ENCODE data around the gene ARHGAP19. TPM values are rescaled to one million over a fixed set of nuclear protein-coding genes. Genes with fewer than 3 reads are reported as not detected.

Gene ARHGAP19
- polyA plus RNA-seq, 3 donors = 33.5 to 35.4 (median 33.9) TPM

DNA sequence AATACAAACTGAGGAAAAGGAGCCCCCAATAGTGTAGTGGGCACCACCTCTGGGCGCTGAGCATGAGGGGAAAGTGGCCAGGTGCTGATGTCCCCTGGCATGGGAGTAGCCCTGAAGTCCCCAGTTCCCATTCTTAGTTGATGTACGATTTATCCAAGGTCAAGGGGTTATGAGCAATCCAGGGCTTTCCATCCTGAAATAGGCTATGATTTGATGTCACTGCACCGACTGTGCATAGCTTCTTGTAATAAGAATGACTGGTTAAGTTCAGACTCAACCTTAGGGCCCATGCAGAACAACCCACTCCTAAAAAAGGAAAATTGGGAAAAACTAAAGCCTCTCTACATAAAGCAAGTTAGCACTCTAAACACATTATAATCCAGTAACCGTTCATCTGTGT lies 31.1 kb upstream of the ARHGAP19 start:
- no peak for DNase-seq (ENCODE audit: low read depth in 3 of 3, low spot score in 2 of 3)

DNA sequence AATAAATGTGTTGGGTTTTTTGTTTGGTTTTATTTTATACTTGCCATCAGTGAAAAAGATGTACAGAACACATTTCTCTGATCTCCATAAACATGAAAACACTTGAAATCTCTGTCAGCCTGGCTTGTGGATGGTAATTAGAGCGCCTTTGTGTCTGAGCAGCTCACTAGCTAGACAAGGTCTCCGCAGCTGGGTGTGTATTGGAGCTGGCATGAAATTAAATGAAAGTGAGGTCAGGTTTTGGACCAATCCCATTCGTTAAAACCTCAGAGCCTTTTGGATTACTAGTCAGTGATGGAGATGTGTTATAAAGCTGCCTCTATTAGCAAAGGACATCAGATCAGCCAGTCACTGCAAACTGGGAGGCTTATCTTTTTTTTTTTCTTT lies 29.4 kb upstream of the ARHGAP19 start:
- no peak for DNase-seq (ENCODE audit: low read depth in 3 of 3, low spot score in 2 of 3)

DNA sequence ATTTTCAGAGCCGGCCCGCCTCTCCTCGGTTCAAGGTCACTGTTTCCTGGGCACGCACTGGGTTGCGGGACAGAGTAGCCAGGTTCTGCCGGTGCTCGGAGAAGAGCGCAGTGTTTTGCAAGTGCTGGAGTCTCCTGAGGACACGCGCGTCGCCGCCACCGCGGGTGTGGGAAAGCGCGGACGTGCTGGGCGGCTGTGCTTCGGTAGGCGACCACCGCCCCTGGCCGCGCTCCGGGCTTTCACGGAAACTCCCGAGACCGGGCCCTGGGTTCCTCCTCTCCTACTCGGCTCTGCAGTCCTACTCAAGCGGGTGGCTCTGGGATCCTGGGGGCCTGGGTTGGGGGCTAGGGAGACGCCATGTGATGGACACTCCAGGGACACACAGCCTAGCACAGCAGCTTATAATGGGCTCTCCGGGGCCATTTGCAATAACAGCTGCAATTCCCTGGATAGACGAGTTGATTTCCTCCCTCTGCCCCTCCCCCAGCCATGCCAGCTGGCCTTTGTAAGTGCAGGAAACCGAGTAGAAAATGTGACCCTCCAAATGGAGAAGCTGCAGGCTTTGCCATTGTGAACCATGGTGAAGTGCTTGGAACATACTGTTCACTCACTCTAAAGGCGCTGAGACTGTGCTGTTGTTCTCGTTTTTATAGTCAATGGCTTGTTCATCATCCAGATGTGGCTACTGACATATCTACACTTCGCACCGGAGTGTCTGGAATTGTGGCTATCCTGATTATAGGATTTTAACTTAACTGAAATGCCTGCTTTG lies 28.8 kb upstream of the ARHGAP19 start:
- DNase-seq (ENCODE audit: low read depth in 3 of 3, low spot score in 2 of 3) = no peak

DNA sequence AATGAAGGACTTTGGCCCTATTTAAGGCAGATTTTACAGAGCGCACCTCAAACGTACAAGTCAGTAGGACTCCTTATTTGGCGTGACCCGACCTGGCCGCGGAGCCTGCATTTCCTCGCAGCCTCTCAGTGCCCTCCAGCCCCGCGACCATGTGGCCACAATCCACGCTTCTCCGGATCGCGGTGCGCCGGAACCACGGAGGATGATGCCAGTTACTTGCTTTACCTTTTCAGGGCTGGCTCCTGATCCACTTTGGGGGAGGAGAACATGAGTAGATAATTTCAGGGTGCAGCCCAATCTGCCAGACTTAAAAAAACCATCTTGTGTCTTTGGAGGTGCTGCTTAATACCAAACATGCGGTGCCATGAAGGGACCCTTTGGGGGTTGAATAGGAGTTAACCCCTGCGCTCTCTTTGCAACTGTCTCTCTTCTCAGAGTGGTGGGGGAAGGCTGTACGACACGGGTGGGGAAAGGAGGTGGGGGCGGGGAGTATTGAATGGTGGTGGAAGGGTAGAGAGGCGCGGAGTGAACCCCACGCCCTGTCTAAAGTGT lies 28.1 kb upstream of the ARHGAP19 start:
- no peak for DNase-seq (ENCODE audit: low read depth in 3 of 3, low spot score in 2 of 3)

- no peak for DNase-seq (ENCODE audit: low read depth in 3 of 3, low spot score in 2 of 3)
Observed at GRCh38 chr10:97319671-97320479, 27.4 kb upstream of the ARHGAP19 start.

DNA sequence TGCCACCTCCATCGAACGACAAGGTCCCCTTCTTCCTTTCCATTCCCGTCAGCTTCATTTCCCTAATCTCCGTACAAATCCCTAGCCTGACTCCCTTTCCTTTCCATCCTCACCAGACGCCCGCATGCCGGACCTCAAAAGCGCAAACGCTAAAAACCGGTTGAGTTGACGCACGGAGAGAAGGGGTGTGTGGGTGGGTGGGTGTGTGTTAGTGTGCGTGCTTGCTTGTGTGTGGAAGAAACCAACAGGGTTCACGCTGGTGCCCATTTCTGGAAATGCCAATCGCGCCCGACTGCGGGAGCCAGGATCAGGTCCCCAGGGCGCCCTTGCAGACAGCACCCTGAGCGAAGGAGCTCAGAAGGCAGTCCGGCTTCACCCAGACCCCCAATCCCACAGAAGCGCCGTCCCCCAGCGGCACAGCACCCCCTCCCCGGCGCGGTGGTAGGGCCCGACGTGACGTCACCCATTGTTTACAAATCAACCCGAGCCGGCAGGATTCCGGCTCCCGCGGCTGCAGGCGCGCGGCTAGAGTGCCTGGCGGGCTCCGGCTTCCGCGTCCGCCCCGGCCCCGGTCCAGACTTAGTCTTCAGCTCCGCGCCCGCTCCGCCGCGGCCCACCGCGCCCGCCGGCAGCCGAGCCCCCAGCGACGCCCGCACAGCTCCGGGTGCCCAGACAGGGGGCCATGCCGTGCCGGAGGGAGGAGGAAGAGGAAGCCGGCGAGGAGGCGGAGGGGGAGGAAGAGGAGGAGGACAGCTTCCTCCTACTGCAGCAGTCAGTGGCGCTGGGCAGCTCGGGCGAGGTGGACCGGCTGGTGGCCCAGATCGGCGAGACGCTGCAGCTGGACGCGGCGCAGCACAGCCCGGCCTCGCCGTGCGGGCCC lies 26.6 kb upstream of the ARHGAP19 start, which contains the start of gene FRAT1:
TSS of gene FRAT1 (plus strand) at position 500 of the 880 bp plus-strand sequence. CDS start at position 683, 183 bp downstream.
- DNase-seq (ENCODE audit: low read depth in 3 of 3, low spot score in 2 of 3) = peak in 1 of 3 donors; percentile 84

- no peak for DNase-seq (ENCODE audit: low read depth in 3 of 3, low spot score in 2 of 3)
Observed at GRCh38 chr10:97314671-97315070, 22.2 kb upstream of the ARHGAP19 start.

DNA sequence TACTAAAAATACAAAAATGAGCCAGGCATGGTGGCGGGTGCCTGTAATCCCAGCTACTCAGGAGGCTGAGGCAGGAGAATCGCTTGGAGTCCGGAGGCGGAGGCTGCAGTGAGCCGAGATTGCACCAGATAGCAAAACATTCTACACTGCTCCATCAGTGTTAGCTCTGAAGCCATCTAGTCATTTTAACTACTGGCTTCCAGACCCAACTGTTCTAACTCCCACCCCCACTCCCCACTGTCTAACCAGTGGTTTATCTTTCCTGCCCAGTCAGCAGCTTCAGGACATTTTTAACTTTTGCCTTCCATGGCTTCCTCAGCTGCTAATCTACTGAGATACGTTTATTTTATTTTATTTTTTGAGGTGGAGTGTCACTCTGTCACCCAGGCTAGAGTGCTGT lies 20.5 kb upstream of the ARHGAP19 start:
- DNase-seq (ENCODE audit: low read depth in 3 of 3, low spot score in 2 of 3) = no peak

DNA sequence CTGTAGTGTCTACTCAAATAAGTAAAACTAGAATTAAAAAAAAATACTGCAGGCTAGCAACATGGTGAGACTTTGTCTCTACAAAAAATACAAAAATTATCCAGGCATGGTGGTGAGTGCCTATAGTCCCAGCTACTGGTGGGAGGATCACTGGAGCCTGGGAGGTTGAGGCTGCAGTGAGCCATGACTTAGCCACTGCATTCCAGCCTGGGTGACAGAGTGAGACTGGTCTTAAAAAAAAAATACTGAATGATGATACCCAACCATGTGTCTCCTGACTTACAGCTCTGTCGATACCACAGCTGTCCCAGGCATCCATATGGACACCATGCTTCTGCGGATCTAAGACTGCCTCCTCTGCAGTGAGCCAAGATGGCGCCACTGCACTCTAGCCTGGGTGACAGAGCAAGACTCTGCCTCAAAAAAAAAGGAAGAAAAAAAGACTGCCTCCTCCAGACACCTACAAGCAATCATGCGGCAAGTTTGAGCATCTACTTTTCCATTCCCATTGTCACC lies 18.7 kb upstream of the ARHGAP19 start:
- no peak for DNase-seq (ENCODE audit: low read depth in 3 of 3, low spot score in 2 of 3)

DNA sequence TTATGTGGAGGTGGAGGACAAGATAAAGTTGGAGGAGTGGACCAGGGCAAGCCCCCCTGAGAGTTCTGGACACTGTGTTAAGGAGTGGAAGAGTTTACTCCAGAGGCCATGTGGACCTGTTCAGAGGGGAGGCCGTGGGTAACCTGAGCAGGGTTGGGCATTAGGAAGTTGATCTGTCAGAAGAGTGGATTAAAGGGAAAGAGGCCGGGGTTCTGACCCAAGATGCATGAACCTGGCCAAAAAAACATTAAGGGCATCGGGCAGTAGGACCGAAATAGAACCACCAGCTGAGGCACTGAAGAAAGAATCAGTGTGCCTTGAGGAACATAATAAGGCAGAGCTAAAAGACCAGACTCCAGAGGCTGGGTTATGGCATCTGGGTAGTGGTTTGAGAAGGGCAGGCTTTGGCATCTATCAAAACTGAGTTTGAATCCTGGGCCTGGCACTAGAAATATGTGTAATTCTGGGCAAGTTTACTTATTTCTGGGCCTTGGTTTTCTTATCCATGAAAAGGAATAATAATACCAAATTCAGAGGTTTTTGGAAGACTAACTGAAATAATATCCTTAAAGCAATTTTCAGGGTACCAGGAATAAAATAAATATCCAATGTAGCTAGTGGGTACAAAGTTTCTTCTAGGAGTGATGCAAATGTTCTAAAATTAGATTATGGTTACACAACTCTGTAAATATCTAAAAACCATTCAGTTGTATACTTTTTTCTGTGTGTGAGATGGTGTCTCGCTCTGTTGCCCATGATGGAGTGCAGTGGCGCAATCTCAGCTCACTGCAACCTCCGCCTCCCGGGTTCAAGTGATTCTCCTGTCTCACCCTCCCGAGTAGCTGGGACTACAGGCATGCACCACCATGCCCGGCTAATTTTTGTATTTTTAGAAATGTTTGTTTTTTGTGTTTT lies 15.7 kb upstream of the ARHGAP19 start:
- DNase-seq (ENCODE audit: low read depth in 3 of 3, low spot score in 2 of 3) = no peak

DNA sequence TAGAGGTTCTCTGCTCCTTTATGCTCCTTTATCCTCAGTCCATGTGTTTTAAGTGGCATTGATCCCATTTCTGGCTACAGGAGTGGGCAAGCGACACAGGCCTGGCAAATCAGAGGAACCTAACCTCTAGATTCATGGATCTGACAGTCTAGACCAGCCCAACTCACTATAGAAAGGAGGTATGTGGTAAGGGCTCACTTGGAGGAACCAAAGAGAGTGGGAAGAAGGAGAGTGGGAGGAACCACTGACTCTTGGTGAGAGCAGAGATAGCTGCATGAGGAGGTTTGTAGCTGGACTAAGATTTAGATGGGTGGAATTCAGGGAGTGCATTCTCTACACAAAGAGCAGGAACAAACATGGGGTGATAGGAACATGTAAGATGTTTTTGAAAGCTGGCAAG lies 15.0 kb upstream of the ARHGAP19 start:
- no peak for DNase-seq (ENCODE audit: low read depth in 3 of 3, low spot score in 2 of 3)

- no peak for DNase-seq (ENCODE audit: low read depth in 3 of 3, low spot score in 2 of 3)
Observed at GRCh38 chr10:97302088-97302791, 9.8 kb upstream of the ARHGAP19 start.

- DNase-seq (ENCODE audit: low read depth in 3 of 3, low spot score in 2 of 3) = no peak
Observed at GRCh38 chr10:97300980-97301379, 8.5 kb upstream of the ARHGAP19 start.

DNA sequence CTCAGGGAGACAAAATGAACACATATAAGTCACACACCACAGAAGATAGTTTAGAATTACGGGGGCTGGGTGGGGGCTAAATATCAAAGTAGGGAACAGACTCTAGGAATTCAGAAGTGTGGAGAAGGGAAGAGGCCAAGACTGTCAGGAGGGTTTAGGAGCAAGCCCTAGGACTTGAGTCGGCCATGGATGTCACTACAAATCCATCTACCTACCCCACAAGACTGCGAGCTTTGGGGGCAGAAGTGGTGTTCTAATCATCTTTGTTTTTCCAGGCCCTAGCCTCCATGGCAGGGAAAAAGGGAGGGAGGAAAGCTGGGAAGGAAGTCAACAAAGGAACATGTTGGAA lies 5.8 kb upstream of the ARHGAP19 start:
- DNase-seq (ENCODE audit: low read depth in 3 of 3, low spot score in 2 of 3) = no peak

DNA sequence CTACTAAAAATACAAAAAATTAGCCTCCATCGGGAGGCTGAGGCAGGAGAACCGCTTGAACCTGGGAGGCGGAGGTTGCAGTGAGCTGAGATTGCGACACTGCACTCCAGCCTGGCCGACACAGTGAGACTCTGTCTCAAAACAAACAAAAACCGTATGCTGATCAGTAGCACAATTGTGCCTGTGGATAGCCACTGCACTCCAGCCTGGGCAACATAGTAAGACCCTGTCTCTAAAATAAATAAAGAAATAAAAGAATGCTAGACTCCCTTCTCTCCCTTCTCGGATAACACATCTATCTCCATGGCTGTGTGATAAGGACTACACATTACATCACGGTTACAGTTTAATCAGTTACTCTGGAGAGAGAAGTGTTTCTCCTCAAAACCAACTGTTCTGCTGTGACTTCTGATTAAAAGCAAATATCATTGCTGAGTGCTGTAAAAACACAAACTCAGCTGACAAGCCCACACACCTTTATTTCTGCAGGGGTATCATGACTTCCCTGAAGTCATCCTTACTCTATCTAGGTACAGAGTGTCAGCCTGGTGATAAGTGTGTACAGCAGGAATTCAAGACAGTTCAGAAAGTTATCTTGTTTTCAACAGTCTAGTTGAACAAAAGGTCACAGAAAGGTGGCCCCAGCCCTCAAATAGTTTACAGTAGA lies 5.3 kb upstream of the ARHGAP19 start:
- no peak for DNase-seq (ENCODE audit: low read depth in 3 of 3, low spot score in 2 of 3)

DNA sequence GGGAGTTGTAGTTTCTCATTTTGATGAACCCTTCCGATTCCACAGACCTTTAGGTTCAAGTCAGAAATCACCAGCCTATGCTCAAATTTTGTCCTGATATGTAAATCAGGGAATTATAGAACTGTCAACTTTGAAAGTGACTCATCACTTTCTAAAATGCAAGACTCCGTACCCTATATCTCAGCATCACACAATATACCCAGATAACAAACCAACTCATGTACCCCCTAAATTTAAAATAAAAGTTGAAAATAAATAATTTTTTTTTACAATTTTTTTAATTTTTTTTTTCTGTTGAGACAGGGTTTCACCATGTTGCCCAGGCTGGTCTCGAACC lies 393 bp upstream of the ARHGAP19 start:
- no peak for DNase-seq (ENCODE audit: low read depth in 3 of 3, low spot score in 2 of 3)

DNA sequence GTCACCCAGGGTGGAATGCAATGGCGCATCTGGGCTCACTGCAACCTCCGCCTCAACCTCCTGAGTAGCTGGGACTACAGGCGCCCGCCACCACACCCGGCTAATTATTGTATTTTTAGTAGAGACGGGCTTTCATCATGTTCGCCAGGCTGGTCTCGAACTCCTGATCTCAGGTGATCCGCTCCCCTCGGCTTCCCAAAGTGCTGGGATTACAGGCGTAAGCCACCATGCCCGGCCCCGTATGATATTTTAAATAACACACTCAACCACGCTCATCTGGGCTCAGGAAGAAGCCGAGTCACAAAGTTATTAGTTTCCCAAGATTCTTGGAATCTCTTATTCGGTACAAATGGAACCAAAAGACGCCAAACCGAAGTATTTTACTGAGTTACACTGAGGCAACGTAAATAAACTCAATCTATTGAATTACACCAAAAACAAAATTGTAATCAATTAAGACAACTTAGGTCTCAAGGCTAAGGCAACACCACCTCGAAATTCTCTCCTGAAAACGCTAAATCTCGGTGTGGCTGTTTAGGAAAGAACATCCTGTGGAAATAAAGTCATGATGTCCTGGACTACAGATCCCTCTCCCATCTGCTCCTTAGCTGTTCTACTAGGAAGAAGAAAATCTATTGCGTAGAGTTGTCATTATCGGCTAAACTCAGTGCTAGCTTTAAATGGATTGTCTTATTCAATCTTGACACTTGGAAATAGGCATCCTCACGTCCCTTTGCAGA lies 910 bp downstream of the ARHGAP19 start:
- peak in 1 of 3 donors; percentile 32 for DNase-seq (ENCODE audit: low read depth in 3 of 3, low spot score in 2 of 3)
